A549 (cell line): Measurements from ENCODE around the gene DCTN3.

Experiments used
- EP300 ChIP-seq, 2 experiments: fragments of >200 bp; sonication (Bioruptor Twin); formaldehyde crosslinking; IDR thresholded peaks; 2 replicates in 1 of 2; 3 replicates in 1 of 2; pipeline ENCODE4 v1.6.1; 2016 to 2017
- FOSL2 ChIP-seq, 2 experiments: fragments of 450-650 bp in 1 of 2; fragments of >200 bp in 1 of 2; sonication (Bioruptor Twin) in 1 of 2; formaldehyde crosslinking; IDR thresholded peaks; 2 replicates each; pipeline versions ENCODE4 v1.5.0 to v1.6.1; 2016 to 2020; ENCODE audit warnings: mild to moderate bottlenecking in 1 of 2, moderate library complexity in 1 of 2
- PBX3 ChIP-seq: IDR thresholded peaks from 2 replicates; pipeline ENCODE4 v1.6.1; 2012
- POLR2A ChIP-seq: IDR thresholded peaks from 2 replicates; pipeline ENCODE4 v1.6.1; 2012; ENCODE audit warnings: mild to moderate bottlenecking, low read length
- RCOR1 ChIP-seq: fragments of 150-350 bp; IDR thresholded peaks from 2 replicates; pipeline ENCODE4 v1.6.1; 2014; ENCODE audit warnings: antibody characterized with exemption, low read length, low read depth

GRCh38 chr9:34665067-34665380 lies 44.7 kb upstream of the DCTN3 start:
- TF ChIP-seq POLR2A (no peak), PBX3 (no peak), FOSL2 (IDR thresholded peaks at IDR 0.05) (no peak), FOSL2 (CRISPR knock-in tag; IDR thresholded peaks at IDR 0.05) (no peak), EP300 (IDR thresholded peaks at IDR 0.05) (no peak), RCOR1 (no peak)
